ENCODE data around the gene ARRDC3. TPM values are rescaled to one million over a fixed set of nuclear protein-coding genes. Genes with fewer than 3 reads are reported as not detected.

Gene ARRDC3
- total and polyA plus RNA-seq, 2 of the 8 experiments (the other 6 are each of a cell fraction or from before 2014, with no cell fraction given), result 2.9 to 5.7 TPM

- TF ChIP-seq CHD7 (IDR thresholded peaks at IDR 0.05; ENCODE audit: insufficient replicate concordance, low read length), result peak; percentile 41
- no peak for TF ChIP-seq NANOG (IDR thresholded peaks at IDR 0.05; ENCODE audit: insufficient read depth, low read depth, low read length, poor library complexity, severe bottlenecking)
- no peak for TF ChIP-seq TCF12 (IDR thresholded peaks at IDR 0.05; ENCODE audit: low read depth, low read length)
- TF ChIP-seq BRCA1 (IDR thresholded peaks at IDR 0.05; ENCODE audit: low read depth, low read length), result no peak
- TF ChIP-seq ATF2 (IDR thresholded peaks at IDR 0.05; ENCODE audit: low read length), result no peak
- TF ChIP-seq USF2 (IDR thresholded peaks at IDR 0.05; ENCODE audit: low read length), result no peak
- TF ChIP-seq NRF1 (IDR thresholded peaks at IDR 0.05; ENCODE audit: low read depth, low read length), result no peak
- no peak for TF ChIP-seq FOSL1 (IDR thresholded peaks at IDR 0.05; ENCODE audit: insufficient read depth, low read depth, low read length)
These were observed 4.3 kb downstream of the ARRDC3 start (continued) for GRCh38 chr5:91378752-91379211.
